RWPE2 (cell line): ENCODE data around the gene MAP2.
A peak's percentile ranks its signal among the peaks of the same experiment; 100 is the strongest.

Source experiments
- ATAC-seq: fragments of 200-7000 bp; cut with Tn5 transposase; 3 replicates; pipeline ENCODE4 v1.9.1; 2021; ENCODE audit warnings: low read depth
- DNase-seq: peaks from one replicate; pipeline ENCODE4 v3.0.0-alpha.2; 2020; ENCODE audit warnings: low spot score
- H3K27ac ChIP-seq: fragments of 450-650 bp; 2 replicates; pipeline ENCODE4 v1.5.1; 2017; ENCODE audit warnings: mild to moderate bottlenecking; ENCODE audit not compliant: poor library complexity, severe bottlenecking
- H3K27me3 ChIP-seq: fragments of 250-450 bp; sonication (Bioruptor Pico); 2 replicates; pipeline ENCODE4 v1.5.1; 2021; ENCODE audit warnings: mild to moderate bottlenecking, moderate library complexity; ENCODE audit not compliant: insufficient read depth, poor library complexity, severe bottlenecking
- H3K36me3 ChIP-seq: fragments of 250-450 bp; sonication (Bioruptor Pico); 2 replicates; pipeline ENCODE4 v1.5.1; 2020; ENCODE audit warnings: low read depth, mild to moderate bottlenecking, moderate library complexity
- H3K4me1 ChIP-seq: fragments of 250-450 bp; sonication (Bioruptor Pico); 2 replicates; pipeline ENCODE4 v1.5.1; 2021; ENCODE audit warnings: mild to moderate bottlenecking, moderate library complexity; ENCODE audit not compliant: insufficient read depth, poor library complexity, severe bottlenecking
- H3K4me3 ChIP-seq: fragments of 250-450 bp; sonication (Bioruptor Pico); 2 replicates; pipeline ENCODE4 v1.5.1; 2021; ENCODE audit warnings: mild to moderate bottlenecking, moderate library complexity; ENCODE audit not compliant: severe bottlenecking
- H3K9me3 ChIP-seq: fragments of 250-450 bp; sonication (Bioruptor Pico); 2 replicates; pipeline ENCODE4 v1.5.1; 2021; ENCODE audit warnings: mild to moderate bottlenecking, moderate library complexity; ENCODE audit not compliant: severe bottlenecking
- TF ChIP-seq, protein P1 (sequence below): fragments of 450-650 bp; IDR thresholded peaks from one replicate; pipeline ENCODE4 v1.5.1; 2017; ENCODE audit warnings: mild to moderate bottlenecking, moderate library complexity; ENCODE audit not compliant: poor library complexity, severe bottlenecking

Gene MAP2

DNA sequence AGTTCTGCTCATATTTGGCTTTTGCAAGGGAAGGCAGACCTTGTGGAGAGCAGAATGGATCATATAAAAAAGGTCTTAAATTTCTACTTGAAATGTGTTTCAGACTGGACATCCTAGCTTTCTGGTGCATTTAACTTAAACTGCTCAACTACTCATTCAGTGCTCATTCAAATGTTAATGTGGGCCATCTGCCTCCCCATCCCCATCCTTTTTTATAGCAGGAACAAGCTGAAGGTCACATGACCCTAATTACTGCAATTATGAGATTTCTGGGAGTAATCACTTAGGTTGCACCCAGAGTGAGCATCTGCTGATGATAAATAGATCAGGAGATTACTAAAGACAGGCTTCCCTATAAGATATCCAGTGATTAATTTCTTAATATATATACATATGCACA is 96.1 kb downstream of the MAP2 start:
- Histone ChIP-seq H3K4me3 (no peak overlapping the region), H3K27me3 (no peaks in the 10 kb centered on the region), H3K27ac (no peak overlapping the region), H3K9me3 (no peaks in the 10 kb centered on the region), H3K4me1 (no peaks in the 10 kb centered on the region), H3K36me3 (no peaks in the 10 kb centered on the region)
- TF ChIP-seq, protein P1, sequence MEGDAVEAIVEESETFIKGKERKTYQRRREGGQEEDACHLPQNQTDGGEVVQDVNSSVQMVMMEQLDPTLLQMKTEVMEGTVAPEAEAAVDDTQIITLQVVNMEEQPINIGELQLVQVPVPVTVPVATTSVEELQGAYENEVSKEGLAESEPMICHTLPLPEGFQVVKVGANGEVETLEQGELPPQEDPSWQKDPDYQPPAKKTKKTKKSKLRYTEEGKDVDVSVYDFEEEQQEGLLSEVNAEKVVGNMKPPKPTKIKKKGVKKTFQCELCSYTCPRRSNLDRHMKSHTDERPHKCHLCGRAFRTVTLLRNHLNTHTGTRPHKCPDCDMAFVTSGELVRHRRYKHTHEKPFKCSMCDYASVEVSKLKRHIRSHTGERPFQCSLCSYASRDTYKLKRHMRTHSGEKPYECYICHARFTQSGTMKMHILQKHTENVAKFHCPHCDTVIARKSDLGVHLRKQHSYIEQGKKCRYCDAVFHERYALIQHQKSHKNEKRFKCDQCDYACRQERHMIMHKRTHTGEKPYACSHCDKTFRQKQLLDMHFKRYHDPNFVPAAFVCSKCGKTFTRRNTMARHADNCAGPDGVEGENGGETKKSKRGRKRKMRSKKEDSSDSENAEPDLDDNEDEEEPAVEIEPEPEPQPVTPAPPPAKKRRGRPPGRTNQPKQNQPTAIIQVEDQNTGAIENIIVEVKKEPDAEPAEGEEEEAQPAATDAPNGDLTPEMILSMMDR: no peak
- ATAC-seq (no peak), DNase-seq (no peak)

GRCh38 chr2:209523041-209523740 is 99.3 kb downstream of the MAP2 start:
- H3K4me3 ChIP-seq: no peak overlapping the region
- no peak for ATAC-seq

GRCh38 chr2:209523867-209524266 is 100.0 kb downstream of the MAP2 start:
- Histone ChIP-seq H3K27ac (no peak overlapping the region), H3K27me3 (no peaks in the 10 kb centered on the region), H3K9me3 (no peaks in the 10 kb centered on the region), H3K4me3 (no peak overlapping the region), H3K4me1 (peaks cover 14% of the 10 kb centered on the region), H3K36me3 (no peaks in the 10 kb centered on the region)
- ATAC-seq (no peak), DNase-seq (no peak)
- TF ChIP-seq, protein P1: no peak

More at GRCh38 chr2:209523041-209523740, 99.3 kb downstream of the MAP2 start:
- Histone ChIP-seq H3K36me3 (no peaks in the 10 kb centered on the region), H3K9me3 (no peaks in the 10 kb centered on the region), H3K4me1 (peaks cover 14% of the 10 kb centered on the region), H3K27me3 (no peaks in the 10 kb centered on the region), H3K27ac (no peak overlapping the region)
- DNase-seq: no peak
- TF ChIP-seq, protein P1: no peak

DNA sequence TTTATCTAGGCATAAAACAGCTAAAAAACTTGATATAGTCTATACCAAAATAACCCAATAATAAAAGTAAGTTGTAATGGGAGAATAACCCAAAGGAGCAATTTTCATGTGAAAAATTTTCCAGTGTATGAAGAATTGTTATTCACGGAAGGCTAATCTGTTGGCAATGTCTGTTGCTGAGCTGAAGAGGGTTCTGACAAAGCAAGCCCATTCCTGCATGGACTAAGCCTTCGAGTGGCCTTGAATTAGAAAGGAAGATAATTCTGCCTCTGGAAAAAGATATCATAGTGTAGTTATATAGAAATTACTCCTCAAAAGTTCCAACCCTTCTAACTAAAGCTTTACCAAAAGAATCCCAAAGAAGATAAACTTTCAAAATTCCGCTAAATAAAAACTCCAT is 101.5 kb downstream of the MAP2 start:
- TF ChIP-seq, protein P1: no peak
- H3K9me3 ChIP-seq: no peaks in the 10 kb centered on the region
- ATAC-seq (no peak), DNase-seq (no peak)
- H3K27me3 ChIP-seq: no peaks in the 10 kb centered on the region
- no peaks in the 10 kb centered on the region for H3K36me3 ChIP-seq
- no peak overlapping the region for H3K4me3 ChIP-seq
- peaks cover 14% of the 10 kb centered on the region for H3K4me1 ChIP-seq
- H3K27ac ChIP-seq: peak overlapping the region; percentile 47

- Histone ChIP-seq H3K27ac (peak overlapping the region; percentile 47), H3K36me3 (no peaks in the 10 kb centered on the region), H3K27me3 (no peaks in the 10 kb centered on the region), H3K4me1 (peaks cover 14% of the 10 kb centered on the region), H3K9me3 (no peaks in the 10 kb centered on the region), H3K4me3 (no peak overlapping the region)
- DNase-seq (no peak), ATAC-seq (peak; percentile 88)
- TF ChIP-seq, protein P1: no peak
These were observed 102.0 kb downstream of the MAP2 start for GRCh38 chr2:209525834-209526281.
